Liver (tissue), 3 donors: ENCODE measurements around the gene PALLD.

Source experiments
- CTCF ChIP-seq: fragments of 150-350 bp; IDR thresholded peaks from 2 replicates; pipeline ENCODE4 v1.5.1; 2017; ENCODE audit warnings: improper control_type of control experiment, low read depth, low read length; ENCODE audit not compliant: missing input control
- JUND ChIP-seq, 2 donors: IDR thresholded peaks; 2 replicates each; pipeline ENCODE4 v1.6.1; 2016; ENCODE audit warnings: antibody characterized with exemption in 2 of 2
- TF ChIP-seq, protein P1 (sequence below): IDR thresholded peaks from 2 replicates; pipeline ENCODE4 v1.6.1; 2016; ENCODE audit warnings: antibody characterized with exemption, mild to moderate bottlenecking
- TF ChIP-seq, protein P2 (sequence below): IDR thresholded peaks from 2 replicates; pipeline ENCODE4 v1.6.1; 2016; ENCODE audit warnings: antibody characterized with exemption
- donor health status: healthy.
- donor health status: healthy.

GRCh38 chr4:168642591-168642990 lies 145.7 kb downstream of the PALLD start:
- TF ChIP-seq CTCF = no peak
- TF ChIP-seq JUND (IDR thresholded peaks at IDR 0.05) = no peak
- TF ChIP-seq, protein P1, sequence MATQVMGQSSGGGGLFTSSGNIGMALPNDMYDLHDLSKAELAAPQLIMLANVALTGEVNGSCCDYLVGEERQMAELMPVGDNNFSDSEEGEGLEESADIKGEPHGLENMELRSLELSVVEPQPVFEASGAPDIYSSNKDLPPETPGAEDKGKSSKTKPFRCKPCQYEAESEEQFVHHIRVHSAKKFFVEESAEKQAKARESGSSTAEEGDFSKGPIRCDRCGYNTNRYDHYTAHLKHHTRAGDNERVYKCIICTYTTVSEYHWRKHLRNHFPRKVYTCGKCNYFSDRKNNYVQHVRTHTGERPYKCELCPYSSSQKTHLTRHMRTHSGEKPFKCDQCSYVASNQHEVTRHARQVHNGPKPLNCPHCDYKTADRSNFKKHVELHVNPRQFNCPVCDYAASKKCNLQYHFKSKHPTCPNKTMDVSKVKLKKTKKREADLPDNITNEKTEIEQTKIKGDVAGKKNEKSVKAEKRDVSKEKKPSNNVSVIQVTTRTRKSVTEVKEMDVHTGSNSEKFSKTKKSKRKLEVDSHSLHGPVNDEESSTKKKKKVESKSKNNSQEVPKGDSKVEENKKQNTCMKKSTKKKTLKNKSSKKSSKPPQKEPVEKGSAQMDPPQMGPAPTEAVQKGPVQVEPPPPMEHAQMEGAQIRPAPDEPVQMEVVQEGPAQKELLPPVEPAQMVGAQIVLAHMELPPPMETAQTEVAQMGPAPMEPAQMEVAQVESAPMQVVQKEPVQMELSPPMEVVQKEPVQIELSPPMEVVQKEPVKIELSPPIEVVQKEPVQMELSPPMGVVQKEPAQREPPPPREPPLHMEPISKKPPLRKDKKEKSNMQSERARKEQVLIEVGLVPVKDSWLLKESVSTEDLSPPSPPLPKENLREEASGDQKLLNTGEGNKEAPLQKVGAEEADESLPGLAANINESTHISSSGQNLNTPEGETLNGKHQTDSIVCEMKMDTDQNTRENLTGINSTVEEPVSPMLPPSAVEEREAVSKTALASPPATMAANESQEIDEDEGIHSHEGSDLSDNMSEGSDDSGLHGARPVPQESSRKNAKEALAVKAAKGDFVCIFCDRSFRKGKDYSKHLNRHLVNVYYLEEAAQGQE = no peak
- TF ChIP-seq, protein P2, sequence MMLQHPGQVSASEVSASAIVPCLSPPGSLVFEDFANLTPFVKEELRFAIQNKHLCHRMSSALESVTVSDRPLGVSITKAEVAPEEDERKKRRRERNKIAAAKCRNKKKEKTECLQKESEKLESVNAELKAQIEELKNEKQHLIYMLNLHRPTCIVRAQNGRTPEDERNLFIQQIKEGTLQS = no peak
